Gastrocnemius medialis (tissue), 4 donors: ENCODE results near the gene CATSPERZ. TPM values are rescaled to one million over a fixed set of nuclear protein-coding genes. Genes with fewer than 3 reads are reported as not detected.

Source experiments
- ATAC-seq, 2 donors: fragments of 150-250 bp; one replicate each; pipeline ENCODE4 v1.9.1; 2016
- DNase-seq, 2 donors: peaks; one replicate each; pipeline ENCODE4 v3.0.0-alpha.2; 2019
- H3K27ac ChIP-seq, 4 donors: fragments of 200-600 bp; sonication (generic); 1 replicate in 1 of 4; 2 replicates in 3 of 4; pipeline ENCODE4 v1.5.1; 2016 to 2018; ENCODE audit warnings: mild to moderate bottlenecking in 2 of 4, moderate library complexity in 1 of 4
- H3K27me3 ChIP-seq, 3 donors: fragments of 200-600 bp; sonication (generic) in 2 of 3; 1 replicate in 1 of 3; 2 replicates in 2 of 3; pipeline versions ENCODE4 v1.5.1 to v1.6.0; 2016 to 2019; ENCODE audit warnings: mild to moderate bottlenecking in 1 of 3, moderate library complexity in 1 of 3
- H3K36me3 ChIP-seq, 2 donors: fragments of 200-600 bp; sonication (generic) in 1 of 2; one replicate each; pipeline ENCODE4 v1.5.1; 2017 to 2018
- H3K4me1 ChIP-seq, 2 donors: fragments of 200-600 bp; sonication (generic) in 1 of 2; one replicate each; pipeline ENCODE4 v1.5.1; 2016 to 2017; ENCODE audit warnings: mild to moderate bottlenecking in 2 of 2
- H3K4me3 ChIP-seq, 4 donors: fragments of 200-600 bp; sonication (generic) in 3 of 4; 1 replicate in 1 of 4; 2 replicates in 3 of 4; pipeline ENCODE4 v1.5.1; 2016 to 2019; ENCODE audit warnings: mild to moderate bottlenecking in 2 of 4
- H3K9me3 ChIP-seq, 3 donors: fragments of 200-600 bp; sonication (generic) in 2 of 3; 1 replicate in 1 of 3; 2 replicates in 2 of 3; pipeline ENCODE4 v1.5.1; 2016 to 2019
- CTCF ChIP-seq, 5 experiments: fragments of 450-650 bp in 3 of 5; fragments of 200-600 bp in 2 of 5; sonication (generic) in 2 of 5; IDR thresholded peaks in 4 of 5; conservative IDR thresholded peaks in 1 of 5; 1 replicate in 4 of 5; 2 replicates in 1 of 5; pipeline ENCODE4 v1.5.1; 2016 to 2019; ENCODE audit warnings: antibody characterized with exemption in 5 of 5, mild to moderate bottlenecking in 3 of 5, moderate library complexity in 3 of 5
- POLR2A ChIP-seq, 2 donors: fragments of 450-650 bp; IDR thresholded peaks; one replicate each; pipeline ENCODE4 v1.6.1; 2017; ENCODE audit warnings: antibody characterized with exemption in 2 of 2, mild to moderate bottlenecking in 2 of 2, moderate library complexity in 2 of 2
- in situ Hi-C, 4 donors: fragments of 200-750 bp; cut with MboI; loops; one replicate each; pipeline versions ENCODE4 v1.15.0 to v1.8.0; 2017; ENCODE audit warnings: low sequenced_read_pairs in 4 of 4
- intact Hi-C: fragments of 100-400 bp; cut with DNase I; formaldehyde crosslinking; loops from one replicate; pipeline ENCODE4 v1.15.1; 2023; ENCODE audit warnings: low total_unique reads
- total RNA-seq, 4 donors: library from RNA; depleted of rRNA; stranded (reverse); fragments of >200 nt; gene quantifications; one replicate each; pipeline versions ENCODE4 v1.1.0 to v1.2.3, GENCODE V29; 2016

The CATSPERZ gene
- total RNA-seq, 4 donors from 2014 or later: not detected

GRCh38 chr11:64266339-64266738, 33.8 kb upstream of the CATSPERZ start:
- intact Hi-C loops: no loop called here
- H3K4me3 ChIP-seq: no peak overlapping the region

GRCh38 chr11:64267207-64267945, 32.8 kb upstream of the CATSPERZ start:
- no peaks in the 10 kb centered on the region for H3K9me3 ChIP-seq
- no peak for TF ChIP-seq POLR2A (IDR thresholded peaks at IDR 0.05)
- no peak for TF ChIP-seq CTCF (IDR thresholded peaks at IDR 0.05 in 4 of 5, conservative IDR thresholded peaks at IDR 0.05 in 1 of 5)
- intact Hi-C loops: no loop called here
- no peak for DNase-seq
- peaks cover 0 to 24% of the 10 kb centered on the region in 2 donors for H3K36me3 ChIP-seq
- H3K4me1 ChIP-seq: peaks cover 21 to 22% of the 10 kb centered on the region in 2 donors
- H3K27me3 ChIP-seq: no peaks in the 10 kb centered on the region
- no peak for ATAC-seq
- H3K27ac ChIP-seq: peak overlapping the region; percentile 94 to 99 (median 98)
- H3K4me3 ChIP-seq: no peak overlapping the region
- in situ Hi-C loops: no loop called here

More at GRCh38 chr11:64266339-64266738, 33.8 kb upstream of the CATSPERZ start:
- no peaks in the 10 kb centered on the region for H3K9me3 ChIP-seq
- ATAC-seq: no peak
- no peak overlapping the region for H3K27ac ChIP-seq
- in situ Hi-C loops: no loop called here
- DNase-seq: no peak
- peaks cover 0 to 24% of the 10 kb centered on the region in 2 donors for H3K36me3 ChIP-seq
- TF ChIP-seq CTCF (IDR thresholded peaks at IDR 0.05 in 4 of 5, conservative IDR thresholded peaks at IDR 0.05 in 1 of 5) (no peak), POLR2A (IDR thresholded peaks at IDR 0.05) (no peak)
- peaks cover 14 to 16% of the 10 kb centered on the region in 2 donors for H3K4me1 ChIP-seq
- H3K27me3 ChIP-seq: no peaks in the 10 kb centered on the region

GRCh38 chr11:64268025-64268892, 31.9 kb upstream of the CATSPERZ start:
- intact Hi-C loops: no loop called here
- Histone ChIP-seq H3K4me1 (peaks cover 22% of the 10 kb centered on the region in 2 donors), H3K4me3 (peak overlapping the region; percentile 82 to 98 (median 92)), H3K27me3 (no peaks in the 10 kb centered on the region), H3K27ac (peak overlapping the region; percentile 94 to 99 (median 98)), H3K9me3 (no peaks in the 10 kb centered on the region), H3K36me3 (peaks cover 0 to 15% of the 10 kb centered on the region in 2 donors)
- no peak for TF ChIP-seq CTCF (IDR thresholded peaks at IDR 0.05 in 4 of 5, conservative IDR thresholded peaks at IDR 0.05 in 1 of 5)
- in situ Hi-C loops: no loop called here
- no peak for ATAC-seq
- peak in 1 of 2 donors; percentile 44 for DNase-seq

DNA sequence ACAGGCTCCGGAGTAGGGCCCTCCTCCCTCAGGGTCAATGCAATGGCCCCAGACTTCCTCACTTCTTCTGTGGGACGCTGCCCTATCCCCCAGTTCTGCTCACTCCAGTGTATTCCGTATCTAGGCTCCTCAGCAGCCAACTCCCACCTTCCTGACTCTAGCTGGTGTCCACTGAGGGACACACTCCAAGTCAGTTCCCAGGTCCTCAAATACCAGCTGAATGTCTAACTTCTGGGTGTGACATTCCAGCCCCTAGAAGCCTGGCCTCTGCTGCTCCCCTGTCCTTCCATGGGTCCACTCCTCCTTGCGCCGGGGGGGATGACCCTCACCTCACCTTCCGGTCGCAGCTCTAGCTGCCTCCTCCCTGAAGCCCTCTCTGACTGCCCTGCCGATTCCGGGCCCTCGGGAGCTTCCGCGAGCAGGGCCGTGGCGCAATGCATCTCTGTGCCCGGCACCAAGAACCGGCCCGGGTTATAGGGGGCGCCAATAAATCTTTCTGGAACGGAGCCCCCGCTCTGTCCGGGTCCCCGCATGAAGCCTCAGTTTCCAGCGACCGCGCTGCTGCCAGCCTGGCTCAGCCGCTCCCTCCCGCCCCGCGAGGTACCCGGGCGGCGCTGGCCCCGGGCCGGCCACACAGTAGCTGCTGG, 31.1 kb upstream of the CATSPERZ start:
- TF ChIP-seq CTCF (IDR thresholded peaks at IDR 0.05 in 4 of 5, conservative IDR thresholded peaks at IDR 0.05 in 1 of 5): no peak
- no peak for TF ChIP-seq POLR2A (IDR thresholded peaks at IDR 0.05)
- peak; percentile 1 to 25 for ATAC-seq
- Histone ChIP-seq H3K4me3 (peak overlapping the region; percentile 82 to 98 (median 92)), H3K27ac (peak overlapping the region; percentile 94 to 99 (median 98)), H3K4me1 (peaks cover 22% of the 10 kb centered on the region in 2 donors), H3K9me3 (no peaks in the 10 kb centered on the region), H3K36me3 (peaks cover 0 to 12% of the 10 kb centered on the region in 2 donors), H3K27me3 (no peaks in the 10 kb centered on the region)
- in situ Hi-C loops: no loop called here
- intact Hi-C loops: loop anchor here (1.0 kb wide), 2 partner anchors 18 to 65 kb away; partner anchors contain the start of gene PLCB3
- DNase-seq: peak in 1 of 2 donors; percentile 72
